Progenitor cell of endocrine pancreas (in vitro differentiated cells): ENCODE measurements around the gene HES3. TPM values are rescaled to one million over a fixed set of nuclear protein-coding genes. Genes with fewer than 3 reads are reported as not detected.
A peak's percentile ranks its signal among the peaks of the same experiment; 100 is the strongest.

ENCODE experiments used
- DNase-seq: peaks from one replicate; pipeline ENCODE4 v3.0.0; 2021; ENCODE audit warnings: low spot score; ENCODE audit not compliant: unreplicated experiment
- H3K27ac Mint-ChIP-seq: 2 replicates; pipeline ENCODE4 v1.8.0; 2021; ENCODE audit warnings: mild to moderate bottlenecking, moderate library complexity, mixed read lengths
- H3K27me3 Mint-ChIP-seq: 2 replicates; pipeline ENCODE4 v1.8.0; 2021; ENCODE audit warnings: mixed read lengths
- H3K36me3 Mint-ChIP-seq: 2 replicates; pipeline ENCODE4 v1.8.0; 2022; ENCODE audit warnings: mixed read lengths; ENCODE audit not compliant: insufficient read depth
- H3K4me1 Mint-ChIP-seq: 2 replicates; pipeline ENCODE4 v1.8.0; 2021; ENCODE audit warnings: low read depth, mixed read lengths
- H3K4me3 Mint-ChIP-seq: 2 replicates; pipeline ENCODE4 v1.8.0; 2021; ENCODE audit warnings: low read depth, mild to moderate bottlenecking, moderate library complexity, mixed read lengths
- H3K9me3 Mint-ChIP-seq: 2 replicates; pipeline ENCODE4 v1.8.0; 2021; ENCODE audit warnings: low read depth, mixed read lengths
- CTCF ChIP-seq: fragments of 200-600 bp; sonication (generic); IDR thresholded peaks from one replicate; pipeline ENCODE4 v1.5.0; 2021; ENCODE audit warnings: antibody characterized with exemption, mild to moderate bottlenecking; ENCODE audit not compliant: unreplicated experiment
- total RNA-seq: library from RNA; stranded (reverse); gene quantifications from 2 replicates; pipeline ENCODE4 v1.2.1, GENCODE V29; 2021

The HES3 gene
- total RNA-seq, 1 donor from 2014 or later: not detected

- Mint-ChIP-seq H3K4me1 (peaks cover 25% of the 10 kb centered on the region), H3K27me3 (peaks cover 3% of the 10 kb centered on the region), H3K27ac (peak overlapping the region; percentile 98), H3K4me3 (peak overlapping the region; percentile 82), H3K36me3 (peaks cover 12% of the 10 kb centered on the region), H3K9me3 (no peaks in the 10 kb centered on the region)
- no peak for DNase-seq
- TF ChIP-seq CTCF: no peak
These were observed 43.7 kb upstream of the HES3 start for GRCh38 chr1:6200188-6200809.

- DNase-seq: no peak
- no peaks in the 10 kb centered on the region for H3K9me3 Mint-ChIP-seq
- H3K4me3 Mint-ChIP-seq: no peak overlapping the region
- no peak for TF ChIP-seq CTCF
- H3K36me3 Mint-ChIP-seq: peaks cover 4% of the 10 kb centered on the region
- peaks cover 23% of the 10 kb centered on the region for H3K4me1 Mint-ChIP-seq
- H3K27me3 Mint-ChIP-seq: peaks cover 6% of the 10 kb centered on the region
- H3K27ac Mint-ChIP-seq: no peak overlapping the region
These were observed 41.7 kb upstream of the HES3 start for GRCh38 chr1:6202256-6202655.

- Mint-ChIP-seq H3K36me3 (peaks cover 1% of the 10 kb centered on the region), H3K9me3 (no peaks in the 10 kb centered on the region), H3K27ac (peak within 1 kb of the TSS; percentile 29), H3K4me1 (peaks cover 2% of the 10 kb centered on the region), H3K27me3 (peaks cover 9% of the 10 kb centered on the region), H3K4me3 (peak within 1 kb of the TSS; percentile 64)
- peak; percentile 63 for DNase-seq
- no peak for TF ChIP-seq CTCF
These were observed 38.0 kb upstream of the HES3 start, which contains the start of gene RNF207 for GRCh38 chr1:6205849-6206519. TSS of gene RNF207 (plus strand) at chr1:6206119. CDS start at chr1:6206536, 417 bp downstream.

- H3K27me3 Mint-ChIP-seq: peaks cover 9% of the 10 kb centered on the region
- H3K27ac Mint-ChIP-seq: no peak overlapping the region
- H3K9me3 Mint-ChIP-seq: no peaks in the 10 kb centered on the region
- H3K4me1 Mint-ChIP-seq: peaks cover 2% of the 10 kb centered on the region
- DNase-seq: no peak
- H3K4me3 Mint-ChIP-seq: peak overlapping the region; percentile 62
- TF ChIP-seq CTCF: no peak
- peaks cover 1% of the 10 kb centered on the region for H3K36me3 Mint-ChIP-seq
These were observed 37.5 kb upstream of the HES3 start for GRCh38 chr1:6206520-6206855.

GRCh38 chr1:6207075-6207885 is 36.7 kb upstream of the HES3 start:
- Mint-ChIP-seq H3K9me3 (no peaks in the 10 kb centered on the region), H3K36me3 (peaks cover 1% of the 10 kb centered on the region), H3K27ac (no peak overlapping the region), H3K27me3 (peaks cover 6% of the 10 kb centered on the region), H3K4me3 (peak overlapping the region; percentile 62), H3K4me1 (peaks cover 2% of the 10 kb centered on the region)
- DNase-seq: no peak
- TF ChIP-seq CTCF: no peak
